SK-N-MC (cell line): ENCODE measurements around the gene MAP3K20.

Experiments
- EZH2 ChIP-seq: fragments of 200-600 bp; sonication (generic); IDR thresholded peaks from one replicate; pipeline ENCODE4 v1.6.1; 2017; ENCODE audit warnings: antibody characterized with exemption
- FOXP2 ChIP-seq: optimal IDR thresholded peaks from 2 replicates; pipeline ENCODE3; 2011; ENCODE audit warnings: mild to moderate bottlenecking, moderate library complexity; ENCODE audit not compliant: insufficient read depth; ENCODE audit errors: extremely low read length, control extremely low read depth
- POLR2AphosphoS5 ChIP-seq: IDR thresholded peaks from 2 replicates; pipeline ENCODE4 v1.6.1; 2012; ENCODE audit warnings: mild to moderate bottlenecking, low read depth, low read length, borderline replicate concordance

DNA sequence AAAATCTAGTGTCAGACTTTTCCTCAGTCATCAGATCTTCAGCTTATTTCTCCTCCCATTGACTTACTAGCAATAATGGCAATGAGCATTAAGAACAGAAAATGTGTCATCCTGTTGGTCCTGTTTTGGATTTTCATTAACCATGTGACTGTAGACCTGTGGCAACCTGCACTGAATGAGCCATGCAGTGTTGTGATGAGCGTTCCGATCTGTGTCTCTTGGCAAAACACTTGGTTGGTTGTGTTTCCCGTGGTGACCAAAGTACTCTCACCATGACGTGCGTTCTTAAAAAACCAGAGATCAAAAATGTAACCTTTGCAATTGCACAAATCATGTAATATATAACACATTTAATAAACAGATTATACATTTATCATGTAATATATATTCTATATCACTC lies 138.6 kb downstream of the MAP3K20 start:
- TF ChIP-seq EZH2, result no peak
- TF ChIP-seq POLR2AphosphoS5, result no peak
- no peak for TF ChIP-seq FOXP2
